ENCODE measurements around the gene HECW1. TPM values are rescaled to one million over a fixed set of nuclear protein-coding genes. Genes with fewer than 3 reads are reported as not detected.

HECW1 gene
- total and polyA plus RNA-seq, 10 of the 15 experiments (the other 5 are each of a cell fraction or from before 2014, with no cell fraction given) = under 0.01 to 0.31 (median 0.04) TPM; not detected in 3

DNA sequence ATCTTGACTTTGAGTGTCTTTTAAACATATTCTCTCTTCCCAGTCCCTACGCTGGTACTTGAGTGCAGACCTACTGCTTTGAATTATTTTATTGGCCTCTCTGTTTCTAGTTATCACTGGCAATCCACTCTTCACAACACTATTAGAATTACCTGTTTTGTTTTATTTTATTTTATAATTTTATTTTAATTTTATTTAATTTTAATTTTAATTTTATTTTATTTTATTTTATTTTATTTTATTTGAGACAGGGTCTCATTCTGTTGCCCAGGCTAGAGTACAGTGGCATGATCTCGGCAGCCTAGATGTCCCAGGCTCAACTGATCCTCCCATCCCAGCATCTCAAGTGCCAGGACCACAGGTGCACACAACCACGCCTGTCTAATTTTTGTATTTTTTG, 477.3 kb downstream of the HECW1 start (continued):
- TF ChIP-seq, protein P1, sequence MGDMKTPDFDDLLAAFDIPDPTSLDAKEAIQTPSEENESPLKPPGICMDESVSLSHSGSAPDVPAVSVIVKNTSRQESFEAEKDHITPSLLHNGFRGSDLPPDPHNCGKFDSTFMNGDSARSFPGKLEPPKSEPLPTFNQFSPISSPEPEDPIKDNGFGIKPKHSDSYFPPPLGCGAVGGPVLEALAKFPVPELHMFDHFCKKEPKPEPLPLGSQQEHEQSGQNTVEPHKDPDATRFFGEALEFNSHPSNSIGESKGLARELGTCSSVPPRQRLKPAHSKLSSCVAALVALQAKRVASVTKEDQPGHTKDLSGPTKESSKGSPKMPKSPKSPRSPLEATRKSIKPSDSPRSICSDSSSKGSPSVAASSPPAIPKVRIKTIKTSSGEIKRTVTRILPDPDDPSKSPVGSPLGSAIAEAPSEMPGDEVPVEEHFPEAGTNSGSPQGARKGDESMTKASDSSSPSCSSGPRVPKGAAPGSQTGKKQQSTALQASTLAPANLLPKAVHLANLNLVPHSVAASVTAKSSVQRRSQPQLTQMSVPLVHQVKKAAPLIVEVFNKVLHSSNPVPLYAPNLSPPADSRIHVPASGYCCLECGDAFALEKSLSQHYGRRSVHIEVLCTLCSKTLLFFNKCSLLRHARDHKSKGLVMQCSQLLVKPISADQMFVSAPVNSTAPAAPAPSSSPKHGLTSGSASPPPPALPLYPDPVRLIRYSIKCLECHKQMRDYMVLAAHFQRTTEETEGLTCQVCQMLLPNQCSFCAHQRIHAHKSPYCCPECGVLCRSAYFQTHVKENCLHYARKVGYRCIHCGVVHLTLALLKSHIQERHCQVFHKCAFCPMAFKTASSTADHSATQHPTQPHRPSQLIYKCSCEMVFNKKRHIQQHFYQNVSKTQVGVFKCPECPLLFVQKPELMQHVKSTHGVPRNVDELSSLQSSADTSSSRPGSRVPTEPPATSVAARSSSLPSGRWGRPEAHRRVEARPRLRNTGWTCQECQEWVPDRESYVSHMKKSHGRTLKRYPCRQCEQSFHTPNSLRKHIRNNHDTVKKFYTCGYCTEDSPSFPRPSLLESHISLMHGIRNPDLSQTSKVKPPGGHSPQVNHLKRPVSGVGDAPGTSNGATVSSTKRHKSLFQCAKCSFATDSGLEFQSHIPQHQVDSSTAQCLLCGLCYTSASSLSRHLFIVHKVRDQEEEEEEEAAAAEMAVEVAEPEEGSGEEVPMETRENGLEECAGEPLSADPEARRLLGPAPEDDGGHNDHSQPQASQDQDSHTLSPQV (IDR thresholded peaks at IDR 0.05) = no peak
- TF ChIP-seq TCF12 (IDR thresholded peaks at IDR 0.05; ENCODE audit: low read depth, low read length) (no peak), SPI1 (IDR thresholded peaks at IDR 0.05; ENCODE audit: borderline replicate concordance, insufficient read depth, low read depth, low read length) (no peak), NFYB (IDR thresholded peaks at IDR 0.05; ENCODE audit: insufficient read depth, low read depth, low read length) (no peak), ZZZ3 (IDR thresholded peaks at IDR 0.05; ENCODE audit: control insufficient read depth, insufficient read length, low read depth) (no peak), NBN (IDR thresholded peaks at IDR 0.05) (no peak), RCOR1 (conservative IDR thresholded peaks at IDR 0.05; ENCODE audit: low read depth, low read length) (no peak), BACH1 (IDR thresholded peaks at IDR 0.05; ENCODE audit: borderline replicate concordance) (no peak), CHD4 (IDR thresholded peaks at IDR 0.05) (no peak), HDGF (IDR thresholded peaks at IDR 0.05) (no peak), SP1 (IDR thresholded peaks at IDR 0.05; ENCODE audit: low read depth, low read length) (no peak), ESRRA (IDR thresholded peaks at IDR 0.05; ENCODE audit: low read length) (no peak)
- TF ChIP-seq, protein P2, sequence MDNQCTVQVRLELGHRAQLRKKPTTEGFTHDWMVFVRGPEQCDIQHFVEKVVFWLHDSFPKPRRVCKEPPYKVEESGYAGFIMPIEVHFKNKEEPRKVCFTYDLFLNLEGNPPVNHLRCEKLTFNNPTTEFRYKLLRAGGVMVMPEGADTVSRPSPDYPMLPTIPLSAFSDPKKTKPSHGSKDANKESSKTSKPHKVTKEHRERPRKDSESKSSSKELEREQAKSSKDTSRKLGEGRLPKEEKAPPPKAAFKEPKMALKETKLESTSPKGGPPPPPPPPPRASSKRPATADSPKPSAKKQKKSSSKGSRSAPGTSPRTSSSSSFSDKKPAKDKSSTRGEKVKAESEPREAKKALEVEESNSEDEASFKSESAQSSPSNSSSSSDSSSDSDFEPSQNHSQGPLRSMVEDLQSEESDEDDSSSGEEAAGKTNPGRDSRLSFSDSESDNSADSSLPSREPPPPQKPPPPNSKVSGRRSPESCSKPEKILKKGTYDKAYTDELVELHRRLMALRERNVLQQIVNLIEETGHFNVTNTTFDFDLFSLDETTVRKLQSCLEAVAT (IDR thresholded peaks at IDR 0.05) = no peak

Data from GM12878 (cell line).